ENCODE results near the gene KIF26A. TPM values are rescaled to one million over a fixed set of nuclear protein-coding genes. Genes with fewer than 3 reads are reported as not detected.

Gene KIF26A
- polyA plus RNA-seq, 1 experiment = 0.10 TPM

DNA sequence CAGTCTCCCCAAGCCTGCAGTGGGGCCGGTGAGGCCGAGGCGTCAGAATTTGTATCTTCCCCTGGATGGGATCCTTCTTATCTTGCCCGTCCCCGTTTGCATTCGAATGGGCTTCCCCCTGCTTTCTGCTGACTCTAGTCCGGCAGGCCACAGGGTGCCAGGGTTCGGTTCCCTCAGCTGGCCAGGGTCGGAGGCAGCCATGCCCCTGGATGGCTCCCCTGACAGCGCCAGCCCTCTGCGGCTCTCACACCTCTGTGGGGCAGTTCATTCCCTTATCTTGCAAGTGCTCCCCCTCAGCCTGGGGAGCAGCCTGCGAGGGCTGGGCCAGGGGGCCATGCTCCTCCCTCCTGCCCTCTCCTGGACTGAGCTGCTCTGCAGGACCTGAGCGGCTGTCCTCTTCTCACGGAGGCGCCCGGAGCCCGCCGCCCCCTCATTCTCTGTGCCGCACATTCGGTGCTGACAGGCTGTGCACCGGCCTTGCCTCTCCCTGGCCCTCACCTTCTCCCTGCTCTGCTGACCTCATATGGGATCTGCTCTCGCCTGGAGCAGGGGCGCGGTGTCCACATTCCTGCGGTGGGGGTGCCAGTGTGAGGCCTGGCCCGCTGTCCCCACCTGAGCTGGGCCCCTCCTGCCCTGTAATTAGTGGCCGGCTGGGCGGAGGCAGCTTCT is 32.8 kb downstream of the KIF26A start:
- CTCF ChIA-PET = no interaction called here
- H3K36me3 ChIP-seq (ENCODE audit: control insufficient read depth, insufficient read depth, low read length) = no peaks in the 10 kb centered on the region
- no peak overlapping the region for H3K4me3 ChIP-seq (ENCODE audit: low read depth, low read length)
- POLR2A ChIA-PET = no interaction called here
- H3K27me3 ChIP-seq (ENCODE audit: control insufficient read depth, insufficient read depth, low read length) = no peaks in the 10 kb centered on the region
- DNase-seq (ENCODE audit: low read depth) = no peak
- TF ChIP-seq, protein P1, sequence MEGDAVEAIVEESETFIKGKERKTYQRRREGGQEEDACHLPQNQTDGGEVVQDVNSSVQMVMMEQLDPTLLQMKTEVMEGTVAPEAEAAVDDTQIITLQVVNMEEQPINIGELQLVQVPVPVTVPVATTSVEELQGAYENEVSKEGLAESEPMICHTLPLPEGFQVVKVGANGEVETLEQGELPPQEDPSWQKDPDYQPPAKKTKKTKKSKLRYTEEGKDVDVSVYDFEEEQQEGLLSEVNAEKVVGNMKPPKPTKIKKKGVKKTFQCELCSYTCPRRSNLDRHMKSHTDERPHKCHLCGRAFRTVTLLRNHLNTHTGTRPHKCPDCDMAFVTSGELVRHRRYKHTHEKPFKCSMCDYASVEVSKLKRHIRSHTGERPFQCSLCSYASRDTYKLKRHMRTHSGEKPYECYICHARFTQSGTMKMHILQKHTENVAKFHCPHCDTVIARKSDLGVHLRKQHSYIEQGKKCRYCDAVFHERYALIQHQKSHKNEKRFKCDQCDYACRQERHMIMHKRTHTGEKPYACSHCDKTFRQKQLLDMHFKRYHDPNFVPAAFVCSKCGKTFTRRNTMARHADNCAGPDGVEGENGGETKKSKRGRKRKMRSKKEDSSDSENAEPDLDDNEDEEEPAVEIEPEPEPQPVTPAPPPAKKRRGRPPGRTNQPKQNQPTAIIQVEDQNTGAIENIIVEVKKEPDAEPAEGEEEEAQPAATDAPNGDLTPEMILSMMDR (IDR thresholded peaks at IDR 0.05; ENCODE audit: insufficient read depth, low read depth, low read length) = no peak

DNA sequence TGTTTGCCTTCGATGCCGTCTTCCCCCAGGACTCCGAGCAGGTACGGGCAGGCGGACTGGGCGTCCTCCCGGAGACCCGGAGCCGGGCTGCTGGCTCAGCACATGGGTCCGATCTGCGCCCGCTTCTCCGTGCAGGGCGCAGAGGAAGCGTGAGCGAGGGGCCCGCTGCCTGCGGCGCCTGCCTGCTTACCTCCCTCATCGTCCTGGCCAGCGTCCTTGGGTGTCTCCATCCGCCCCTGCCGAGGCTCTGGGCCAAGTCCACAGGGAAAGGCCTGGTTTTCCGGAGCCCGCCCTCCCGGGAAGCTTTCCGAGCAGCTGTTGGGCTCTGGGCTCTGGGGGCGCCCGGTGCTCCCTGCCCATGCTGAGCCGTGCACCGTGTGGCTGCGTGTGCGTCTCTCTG is 33.5 kb downstream of the KIF26A start:
- CTCF ChIA-PET = no interaction called here
- DNase-seq (ENCODE audit: low read depth) = no peak
- POLR2A ChIA-PET = no interaction called here
- H3K4me3 ChIP-seq (ENCODE audit: low read depth, low read length) = no peak overlapping the region
- H3K27me3 ChIP-seq (ENCODE audit: control insufficient read depth, insufficient read depth, low read length) = no peaks in the 10 kb centered on the region
- TF ChIP-seq, protein P1 (IDR thresholded peaks at IDR 0.05; ENCODE audit: insufficient read depth, low read depth, low read length) = no peak
- no peaks in the 10 kb centered on the region for H3K36me3 ChIP-seq (ENCODE audit: control insufficient read depth, insufficient read depth, low read length)

DNA sequence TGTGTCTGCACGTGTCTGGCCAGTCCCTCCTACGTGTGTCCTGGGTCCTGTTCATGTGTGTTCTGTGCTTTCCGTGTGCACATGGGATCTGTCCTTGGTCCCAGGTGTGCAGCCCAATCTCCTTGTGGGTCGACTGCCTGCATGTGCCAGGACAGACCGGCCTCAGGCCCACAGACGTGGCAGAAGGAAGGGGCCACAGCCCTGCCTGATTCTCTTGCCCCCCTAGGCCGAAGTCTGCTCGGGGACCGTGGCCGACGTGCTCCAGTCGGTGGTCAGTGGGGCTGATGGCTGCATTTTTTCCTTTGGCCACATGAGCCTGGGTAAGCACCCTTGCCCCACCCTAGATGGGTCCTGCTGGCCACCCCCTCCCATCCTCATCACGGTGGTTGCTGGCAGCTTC is 34.0 kb downstream of the KIF26A start:
- POLR2A ChIA-PET = no interaction called here
- no peak overlapping the region for H3K4me3 ChIP-seq (ENCODE audit: low read depth, low read length)
- TF ChIP-seq, protein P1 (IDR thresholded peaks at IDR 0.05; ENCODE audit: insufficient read depth, low read depth, low read length) = no peak
- CTCF ChIA-PET = no interaction called here
- H3K36me3 ChIP-seq (ENCODE audit: control insufficient read depth, insufficient read depth, low read length) = no peaks in the 10 kb centered on the region
- DNase-seq (ENCODE audit: low read depth) = no peak
- H3K27me3 ChIP-seq (ENCODE audit: control insufficient read depth, insufficient read depth, low read length) = no peaks in the 10 kb centered on the region

DNA sequence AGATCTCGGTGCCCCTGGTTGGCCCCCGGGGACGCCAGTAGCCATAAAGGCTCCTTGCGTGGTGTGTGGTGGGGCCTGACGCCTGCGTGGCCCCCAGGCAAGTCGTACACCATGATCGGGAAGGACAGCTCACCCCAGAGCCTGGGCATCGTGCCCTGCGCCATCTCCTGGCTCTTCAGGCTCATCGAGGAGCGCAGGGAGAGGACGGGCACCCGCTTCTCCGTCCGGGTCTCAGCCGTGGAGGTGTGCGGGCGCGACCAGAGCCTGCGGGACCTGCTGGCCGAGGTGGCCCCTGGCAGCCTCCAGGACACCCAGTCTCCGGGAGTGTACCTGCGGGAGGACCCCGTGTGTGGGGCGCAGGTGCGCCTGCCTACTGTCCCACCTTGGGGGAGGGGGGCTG is 34.5 kb downstream of the KIF26A start:
- ChIA-PET POLR2A (no interaction called here), CTCF (interaction anchor here (1.0 kb wide), 1 partner anchor 35 kb away, joined by 3 read pairs; no protein-coding TSS in a partner anchor)
- Histone ChIP-seq H3K4me3 (ENCODE audit: low read depth, low read length) (no peak overlapping the region), H3K27me3 (ENCODE audit: control insufficient read depth, insufficient read depth, low read length) (no peaks in the 10 kb centered on the region), H3K36me3 (ENCODE audit: control insufficient read depth, insufficient read depth, low read length) (no peaks in the 10 kb centered on the region)
- DNase-seq (ENCODE audit: low read depth) = no peak
- TF ChIP-seq, protein P1 (IDR thresholded peaks at IDR 0.05; ENCODE audit: insufficient read depth, low read depth, low read length) = no peak

GRCh38 chr14:104174051-104174450 is 35.7 kb downstream of the KIF26A start:
- Histone ChIP-seq H3K36me3 (ENCODE audit: control insufficient read depth, insufficient read depth, low read length) (no peaks in the 10 kb centered on the region), H3K27me3 (ENCODE audit: control insufficient read depth, insufficient read depth, low read length) (no peaks in the 10 kb centered on the region), H3K4me3 (ENCODE audit: low read depth, low read length) (no peak overlapping the region)
- ChIA-PET CTCF (no interaction called here), POLR2A (no interaction called here)
- DNase-seq (ENCODE audit: low read depth) = no peak
- TF ChIP-seq, protein P1 (IDR thresholded peaks at IDR 0.05; ENCODE audit: insufficient read depth, low read depth, low read length) = no peak
